Progenitor cell of endocrine pancreas (in vitro differentiated cells): ENCODE data around the gene COL4A5. TPM values are rescaled to one million over a fixed set of nuclear protein-coding genes. Genes with fewer than 3 reads are reported as not detected.

Source experiments
- DNase-seq: peaks from one replicate; pipeline ENCODE4 v3.0.0; 2021; ENCODE audit warnings: low spot score; ENCODE audit not compliant: unreplicated experiment
- H3K27ac Mint-ChIP-seq: 2 replicates; pipeline ENCODE4 v1.8.0; 2021; ENCODE audit warnings: mild to moderate bottlenecking, moderate library complexity, mixed read lengths
- H3K27me3 Mint-ChIP-seq: 2 replicates; pipeline ENCODE4 v1.8.0; 2021; ENCODE audit warnings: mixed read lengths
- H3K36me3 Mint-ChIP-seq: 2 replicates; pipeline ENCODE4 v1.8.0; 2022; ENCODE audit warnings: mixed read lengths; ENCODE audit not compliant: insufficient read depth
- H3K4me1 Mint-ChIP-seq: 2 replicates; pipeline ENCODE4 v1.8.0; 2021; ENCODE audit warnings: low read depth, mixed read lengths
- H3K4me3 Mint-ChIP-seq: 2 replicates; pipeline ENCODE4 v1.8.0; 2021; ENCODE audit warnings: low read depth, mild to moderate bottlenecking, moderate library complexity, mixed read lengths
- H3K9me3 Mint-ChIP-seq: 2 replicates; pipeline ENCODE4 v1.8.0; 2021; ENCODE audit warnings: low read depth, mixed read lengths
- CTCF ChIP-seq: fragments of 200-600 bp; sonication (generic); IDR thresholded peaks from one replicate; pipeline ENCODE4 v1.5.0; 2021; ENCODE audit warnings: antibody characterized with exemption, mild to moderate bottlenecking; ENCODE audit not compliant: unreplicated experiment
- total RNA-seq: library from RNA; stranded (reverse); gene quantifications from 2 replicates; pipeline ENCODE4 v1.2.1, GENCODE V29; 2021

The COL4A5 gene
- total RNA-seq, 1 donor from 2014 or later = 276 TPM

- peak overlapping the region; percentile 29 for H3K27ac Mint-ChIP-seq
- peaks cover 32% of the 10 kb centered on the region for H3K36me3 Mint-ChIP-seq
Observed at GRCh38 chrX:108485960-108486359, 46.3 kb downstream of the COL4A5 start.

GRCh38 chrX:108494406-108495090 lies 54.9 kb downstream of the COL4A5 start:
- no peak for TF ChIP-seq CTCF
- H3K27ac Mint-ChIP-seq = no peak overlapping the region
- no peaks in the 10 kb centered on the region for H3K9me3 Mint-ChIP-seq

More at GRCh38 chrX:108485960-108486359, 46.3 kb downstream of the COL4A5 start:
- DNase-seq = no peak
- H3K4me1 Mint-ChIP-seq = peaks cover 3% of the 10 kb centered on the region
- H3K9me3 Mint-ChIP-seq = peaks cover 16% of the 10 kb centered on the region
- no peak for TF ChIP-seq CTCF
- no peak overlapping the region for H3K4me3 Mint-ChIP-seq
- H3K27me3 Mint-ChIP-seq = no peaks in the 10 kb centered on the region

GRCh38 chrX:108511721-108512120 lies 72.1 kb downstream of the COL4A5 start:
- Mint-ChIP-seq H3K4me3 (no peak overlapping the region), H3K27ac (no peak overlapping the region), H3K4me1 (peaks cover 22% of the 10 kb centered on the region), H3K9me3 (peaks cover 38% of the 10 kb centered on the region), H3K27me3 (no peaks in the 10 kb centered on the region), H3K36me3 (peaks cover 45% of the 10 kb centered on the region)
- TF ChIP-seq CTCF = no peak
- no peak for DNase-seq

More at GRCh38 chrX:108494406-108495090, 54.9 kb downstream of the COL4A5 start:
- H3K27me3 Mint-ChIP-seq = no peaks in the 10 kb centered on the region
- no peak for DNase-seq
- H3K4me3 Mint-ChIP-seq = no peak overlapping the region
- H3K36me3 Mint-ChIP-seq = peaks cover 5% of the 10 kb centered on the region
- H3K4me1 Mint-ChIP-seq = peaks cover 12% of the 10 kb centered on the region

- H3K36me3 Mint-ChIP-seq = peaks cover 30% of the 10 kb centered on the region
- no peak overlapping the region for H3K4me3 Mint-ChIP-seq
- H3K27ac Mint-ChIP-seq = peak overlapping the region; percentile 58
- H3K4me1 Mint-ChIP-seq = peaks cover 22% of the 10 kb centered on the region
- peaks cover 18% of the 10 kb centered on the region for H3K9me3 Mint-ChIP-seq
- no peaks in the 10 kb centered on the region for H3K27me3 Mint-ChIP-seq
- TF ChIP-seq CTCF = no peak
- no peak for DNase-seq
Observed at GRCh38 chrX:108516184-108516583, 76.5 kb downstream of the COL4A5 start.

- TF ChIP-seq CTCF = no peak
- Mint-ChIP-seq H3K9me3 (peaks cover 58% of the 10 kb centered on the region), H3K27me3 (no peaks in the 10 kb centered on the region), H3K4me3 (no peak overlapping the region), H3K4me1 (no peaks in the 10 kb centered on the region), H3K36me3 (peaks cover 57% of the 10 kb centered on the region), H3K27ac (peak overlapping the region; percentile 79)
- no peak for DNase-seq
Observed at GRCh38 chrX:108527724-108528123, 88.1 kb downstream of the COL4A5 start.
